ENCODE measurements around the gene ZNF488. TPM values are rescaled to one million over a fixed set of nuclear protein-coding genes. Genes with fewer than 3 reads are reported as not detected.

ZNF488 gene
- polyA plus RNA-seq, 3 donors from 2014 or later = not detected

- Mint-ChIP-seq H3K27ac (no peak overlapping the region), H3K27me3 (ENCODE audit: low read depth in 3 of 3) (peaks cover 2% of the 10 kb centered on the region in 3 donors), H3K4me1 (no peaks in the 10 kb centered on the region)
Measured at GRCh38 chr10:47362199-47362598, 21.9 kb downstream of the ZNF488 start.

GRCh38 chr10:47361293-47361692 is 22.8 kb downstream of the ZNF488 start:
- H3K36me3 Mint-ChIP-seq = no peaks in the 10 kb centered on the region
- no peaks in the 10 kb centered on the region for H3K9me3 Mint-ChIP-seq
- DNase-seq = no peak
- no peaks in the 10 kb centered on the region for H3K4me1 Mint-ChIP-seq
- peaks cover 2% of the 10 kb centered on the region in 3 donors for H3K27me3 Mint-ChIP-seq (ENCODE audit: low read depth in 3 of 3)
- H3K27ac Mint-ChIP-seq = no peak overlapping the region
- H3K4me3 Mint-ChIP-seq = no peak overlapping the region

More at GRCh38 chr10:47362199-47362598, 21.9 kb downstream of the ZNF488 start:
- no peak overlapping the region for H3K4me3 Mint-ChIP-seq
- no peaks in the 10 kb centered on the region for H3K9me3 Mint-ChIP-seq
- H3K36me3 Mint-ChIP-seq = no peaks in the 10 kb centered on the region
- DNase-seq = no peak

GRCh38 chr10:47360419-47361040 is 23.6 kb downstream of the ZNF488 start:
- H3K9me3 Mint-ChIP-seq = no peaks in the 10 kb centered on the region
- no peak overlapping the region for H3K27ac Mint-ChIP-seq
- no peak for DNase-seq
- no peaks in the 10 kb centered on the region for H3K36me3 Mint-ChIP-seq
- peaks cover 2 to 3% (median 2%) of the 10 kb centered on the region in 3 donors for H3K27me3 Mint-ChIP-seq (ENCODE audit: low read depth in 3 of 3)
- H3K4me3 Mint-ChIP-seq = no peak overlapping the region
- H3K4me1 Mint-ChIP-seq = no peaks in the 10 kb centered on the region

- Mint-ChIP-seq H3K36me3 (no peaks in the 10 kb centered on the region), H3K27ac (no peak overlapping the region), H3K27me3 (ENCODE audit: low read depth in 3 of 3) (peaks cover 2% of the 10 kb centered on the region in 3 donors), H3K4me1 (no peaks in the 10 kb centered on the region), H3K4me3 (no peak overlapping the region), H3K9me3 (no peaks in the 10 kb centered on the region)
- DNase-seq = no peak
Measured at GRCh38 chr10:47359626-47360418, 24.3 kb downstream of the ZNF488 start.

- no peaks in the 10 kb centered on the region for H3K36me3 Mint-ChIP-seq
- H3K27ac Mint-ChIP-seq = no peak overlapping the region
- H3K4me3 Mint-ChIP-seq = no peak overlapping the region
- H3K9me3 Mint-ChIP-seq = no peaks in the 10 kb centered on the region
- no peaks in the 10 kb centered on the region for H3K4me1 Mint-ChIP-seq
- no peak for DNase-seq
- H3K27me3 Mint-ChIP-seq (ENCODE audit: low read depth in 3 of 3) = peaks cover 2% of the 10 kb centered on the region in 3 donors
Measured at GRCh38 chr10:47359101-47359500, 25.0 kb downstream of the ZNF488 start.

GRCh38 chr10:47358457-47358856 is 25.6 kb downstream of the ZNF488 start:
- Mint-ChIP-seq H3K36me3 (no peaks in the 10 kb centered on the region), H3K27ac (no peak overlapping the region), H3K4me1 (no peaks in the 10 kb centered on the region), H3K9me3 (no peaks in the 10 kb centered on the region), H3K27me3 (ENCODE audit: low read depth in 3 of 3) (peaks cover 0 to 2% (median 2%) of the 10 kb centered on the region in 3 donors), H3K4me3 (no peak overlapping the region)
- no peak for DNase-seq

GRCh38 chr10:47357911-47358310 is 26.2 kb downstream of the ZNF488 start:
- Mint-ChIP-seq H3K4me3 (no peak overlapping the region), H3K27ac (no peak overlapping the region), H3K9me3 (no peaks in the 10 kb centered on the region), H3K4me1 (no peaks in the 10 kb centered on the region), H3K27me3 (ENCODE audit: low read depth in 3 of 3) (peaks cover 0 to 2% (median 0%) of the 10 kb centered on the region in 3 donors), H3K36me3 (no peaks in the 10 kb centered on the region)
- no peak for DNase-seq

GRCh38 chr10:47357131-47357582 is 26.9 kb downstream of the ZNF488 start:
- H3K4me1 Mint-ChIP-seq = no peaks in the 10 kb centered on the region
- H3K4me3 Mint-ChIP-seq = no peak overlapping the region
- peaks cover 0 to 2% (median 0%) of the 10 kb centered on the region in 3 donors for H3K27me3 Mint-ChIP-seq (ENCODE audit: low read depth in 3 of 3)
- H3K36me3 Mint-ChIP-seq = no peaks in the 10 kb centered on the region
- no peaks in the 10 kb centered on the region for H3K9me3 Mint-ChIP-seq
- DNase-seq = no peak
- no peak overlapping the region for H3K27ac Mint-ChIP-seq

GRCh38 chr10:47356708-47357107 is 27.4 kb downstream of the ZNF488 start:
- Mint-ChIP-seq H3K4me3 (no peak overlapping the region), H3K9me3 (no peaks in the 10 kb centered on the region), H3K4me1 (no peaks in the 10 kb centered on the region), H3K27ac (no peak overlapping the region), H3K27me3 (ENCODE audit: low read depth in 3 of 3) (peaks cover 0 to 2% (median 0%) of the 10 kb centered on the region in 3 donors), H3K36me3 (no peaks in the 10 kb centered on the region)
- DNase-seq = no peak

GRCh38 chr10:47354900-47355299 is 29.2 kb downstream of the ZNF488 start:
- Mint-ChIP-seq H3K36me3 (no peaks in the 10 kb centered on the region), H3K4me1 (no peaks in the 10 kb centered on the region), H3K4me3 (no peak overlapping the region), H3K9me3 (no peaks in the 10 kb centered on the region), H3K27ac (no peak overlapping the region), H3K27me3 (ENCODE audit: low read depth in 3 of 3) (peaks cover 0 to 2% (median 1%) of the 10 kb centered on the region in 3 donors)
- no peak for DNase-seq

GRCh38 chr10:47354165-47354564 is 29.9 kb downstream of the ZNF488 start:
- Mint-ChIP-seq H3K36me3 (no peaks in the 10 kb centered on the region), H3K27me3 (ENCODE audit: low read depth in 3 of 3) (peaks cover 0 to 2% (median 1%) of the 10 kb centered on the region in 3 donors), H3K4me3 (no peak overlapping the region), H3K9me3 (no peaks in the 10 kb centered on the region), H3K27ac (no peak overlapping the region), H3K4me1 (no peaks in the 10 kb centered on the region)
- DNase-seq = no peak

GRCh38 chr10:47353351-47353750 is 30.7 kb downstream of the ZNF488 start:
- peaks cover 0 to 2% (median 1%) of the 10 kb centered on the region in 3 donors for H3K27me3 Mint-ChIP-seq (ENCODE audit: low read depth in 3 of 3)
- no peak overlapping the region for H3K4me3 Mint-ChIP-seq
- H3K27ac Mint-ChIP-seq = no peak overlapping the region
- H3K9me3 Mint-ChIP-seq = no peaks in the 10 kb centered on the region
- DNase-seq = no peak
- no peaks in the 10 kb centered on the region for H3K36me3 Mint-ChIP-seq
- no peaks in the 10 kb centered on the region for H3K4me1 Mint-ChIP-seq

GRCh38 chr10:47351899-47352815 is 31.9 kb downstream of the ZNF488 start:
- Mint-ChIP-seq H3K9me3 (no peaks in the 10 kb centered on the region), H3K36me3 (no peaks in the 10 kb centered on the region), H3K4me3 (no peak overlapping the region), H3K4me1 (no peaks in the 10 kb centered on the region), H3K27me3 (ENCODE audit: low read depth in 3 of 3) (peaks cover 0 to 2% (median 1%) of the 10 kb centered on the region in 3 donors), H3K27ac (no peak overlapping the region)
- DNase-seq = no peak

All from immature natural killer cell (primary cell).